Endothelial cell of umbilical vein (primary cell): ENCODE measurements around the gene MOB2. TPM values are rescaled to one million over a fixed set of nuclear protein-coding genes. Genes with fewer than 3 reads are reported as not detected.

Experiments used
- BruUV-seq: library from RNA; stranded (reverse); fragments of 400-500 nt; replicated peaks from 2 replicates; lab custom pipeline; 2021; lab: Mats Ljungman, UMichigan
- CTCF ChIA-PET: fragments of 300-600, 350-600 bp; sonication (Branson Sonifier 250); formaldehyde crosslinking; loops from one replicate; lab custom pipeline; 2021; ENCODE audit warnings: antibody characterized with exemption, inconsistent platforms; lab: Charles Lee
- POLR2A ChIA-PET: fragments of 300-600, 350-600 bp; sonication (Branson Sonifier 250); formaldehyde crosslinking; loops from one replicate; lab custom pipeline; 2021; ENCODE audit warnings: antibody characterized with exemption, inconsistent platforms; lab: Charles Lee
- DNase-seq: peaks from one replicate; pipeline ENCODE4 v3.0.0-alpha.2; 2011; ENCODE audit warnings: low read depth, low spot score
- FAIRE-seq: peaks from 2 replicates; lab custom pipeline; 2011; peaks lifted over from hg19 to GRCh38; lab: Jason Lieb, UNC
- H2AFZ ChIP-seq: 2 replicates; pipeline ENCODE4 v1.6.0; 2012; ENCODE audit warnings: low read depth, low read length, control low read depth, inconsistent platforms
- H3K27ac ChIP-seq: 2 replicates; pipeline ENCODE4 v1.5.1; 2011; ENCODE audit warnings: low read depth, mild to moderate bottlenecking, control low read depth, low read length, moderate library complexity; ENCODE audit not compliant: insufficient read depth
- H3K27me3 ChIP-seq, 2 experiments: 2 replicates each; pipeline versions ENCODE4 v1.6.0 to v1.6.1; 2011; ENCODE audit warnings: low read length in 2 of 2, mixed read lengths in 1 of 2; ENCODE audit not compliant: control insufficient read depth in 2 of 2, insufficient read depth in 2 of 2
- H3K36me3 ChIP-seq, 2 experiments: 2 replicates in 1 of 2; 3 replicates in 1 of 2; pipeline ENCODE4 v1.5.1; 2011; ENCODE audit warnings: low read length in 2 of 2, mild to moderate bottlenecking in 1 of 2, moderate library complexity in 1 of 2; ENCODE audit not compliant: control insufficient read depth in 2 of 2, insufficient read depth in 2 of 2; ENCODE audit errors: extremely low read depth in 1 of 2
- H3K4me1 ChIP-seq: 3 replicates; pipeline ENCODE4 v1.5.1; 2011; ENCODE audit warnings: mild to moderate bottlenecking, low read length; ENCODE audit not compliant: control insufficient read depth, insufficient read depth; ENCODE audit errors: extremely low read depth
- H3K4me2 ChIP-seq: 2 replicates; pipeline ENCODE4 v1.6.1; 2011; ENCODE audit warnings: low read length, control low read depth, mixed read lengths; ENCODE audit not compliant: insufficient read depth
- H3K4me3 ChIP-seq, 3 experiments: fragments of 200-600 bp in 1 of 3; sonication (generic), shearing (Covaris generic) in 1 of 3; replicated peaks in 1 of 3; 2 replicates each; pipeline ENCODE4 v1.5.1; 2011 to 2016; ENCODE audit warnings: control low read depth in 3 of 3, low read length in 3 of 3, mild to moderate bottlenecking in 2 of 3, inconsistent platforms in 1 of 3, low read depth in 1 of 3, moderate library complexity in 1 of 3; ENCODE audit not compliant: insufficient read depth in 1 of 3
- H3K79me2 ChIP-seq: 2 replicates; pipeline ENCODE4 v1.6.0; 2012; ENCODE audit warnings: low read length, inconsistent platforms; ENCODE audit not compliant: control insufficient read depth, insufficient read depth
- H3K9ac ChIP-seq: replicated peaks from 2 replicates; pipeline ENCODE3; 2011; ENCODE audit warnings: low read length, control low read depth; ENCODE audit not compliant: insufficient read depth; ENCODE audit errors: extremely low read depth
- H3K9me1 ChIP-seq: replicated peaks from 3 replicates; pipeline ENCODE4 v1.6.0; 2011; ENCODE audit warnings: mild to moderate bottlenecking, low read length; ENCODE audit not compliant: control insufficient read depth, insufficient read depth; ENCODE audit errors: extremely low read depth
- H3K9me3 ChIP-seq: replicated peaks from 2 replicates; pipeline ENCODE4 v1.5.1; 2012; ENCODE audit warnings: low read length, inconsistent platforms; ENCODE audit not compliant: control insufficient read depth, insufficient read depth
- H4K20me1 ChIP-seq: replicated peaks from 2 replicates; pipeline ENCODE3; 2011; ENCODE audit warnings: mild to moderate bottlenecking, low read length; ENCODE audit not compliant: control insufficient read depth, insufficient read depth; ENCODE audit errors: extremely low read depth
- EZH2 ChIP-seq: IDR thresholded peaks from 2 replicates; pipeline ENCODE4 v1.6.1; 2012; ENCODE audit warnings: borderline replicate concordance, low read depth, mild to moderate bottlenecking, moderate library complexity, low read length, inconsistent platforms; ENCODE audit not compliant: severe bottlenecking
- FOS ChIP-seq: IDR thresholded peaks from 2 replicates; pipeline ENCODE4 v1.6.1; 2011; ENCODE audit warnings: mild to moderate bottlenecking, low read length, moderate library complexity, borderline replicate concordance; ENCODE audit not compliant: insufficient read depth
- GATA2 ChIP-seq: IDR thresholded peaks from 2 replicates; pipeline ENCODE4 v1.7.0; 2011; ENCODE audit warnings: low read depth, mild to moderate bottlenecking, moderate library complexity, mixed read lengths, low read length; ENCODE audit not compliant: insufficient read length, insufficient read depth
- JUN ChIP-seq: IDR thresholded peaks from 2 replicates; pipeline ENCODE4 v1.6.1; 2011; ENCODE audit warnings: borderline replicate concordance, low read depth; ENCODE audit not compliant: insufficient read length, insufficient read depth
- MYC ChIP-seq: IDR thresholded peaks from one replicate; pipeline ENCODE4 v1.6.1; 2011; ENCODE audit warnings: mild to moderate bottlenecking, low read depth, low read length
- POLR2A ChIP-seq: IDR thresholded peaks from 2 replicates; pipeline ENCODE4 v1.6.1; 2012; ENCODE audit warnings: low read depth, mild to moderate bottlenecking, control low read depth, low read length
- POLR2AphosphoS5 ChIP-seq: IDR thresholded peaks from 2 replicates; pipeline ENCODE4 v1.6.1; 2012; ENCODE audit warnings: low read depth, mild to moderate bottlenecking, control low read depth, low read length, moderate library complexity; ENCODE audit not compliant: insufficient read depth
- dilution Hi-C: fragments of 300-500 bp; cut with MboI; formaldehyde crosslinking; loops from one replicate; pipeline ENCODE4 v1.15.0; 2019; ENCODE audit warnings: low sequenced_read_pairs; ENCODE audit not compliant: extremely low pct_ligation_motif_present
- intact Hi-C: fragments of 100-400 bp; cut with micrococcal nuclease; formaldehyde crosslinking; loops from one replicate; pipeline ENCODE4 v1.10.0; 2022
- polyA plus RNA-seq, 4 experiments: library from polyadenylated mRNA; depleted of rRNA in 3 of 4; stranded (reverse) in 3 of 4; unstranded in 1 of 4; fragments of >200 nt; gene quantifications; 2 replicates each; pipeline versions ENCODE4 v1.2.1 to v1.2.3, GENCODE V29; 2011 to 2012; ENCODE audit warnings: missing spikeins in 1 of 4
- total RNA-seq: library from RNA; stranded (reverse); gene quantifications from 2 replicates; pipeline ENCODE4 v1.2.3, GENCODE V29; 2021
- TF ChIP-seq, protein P1 (sequence below), 2 donors: IDR thresholded peaks; 1 replicate in 1 of 2; 2 replicates in 1 of 2; pipeline ENCODE4 v1.5.1; 2011; ENCODE audit warnings: low read length in 2 of 2, mild to moderate bottlenecking in 2 of 2, moderate library complexity in 2 of 2, control low read depth in 1 of 2, inconsistent platforms in 1 of 2, low read depth in 1 of 2; ENCODE audit not compliant: insufficient read depth in 1 of 2; ENCODE audit errors: extremely low read depth in 1 of 2
- TF ChIP-seq, protein P2 (sequence below): IDR thresholded peaks from 2 replicates; pipeline ENCODE4 v1.6.1; 2011; ENCODE audit not compliant: insufficient read depth, insufficient read length

The MOB2 gene
- total and polyA plus RNA-seq, 2 donors (not counting 3 experiments of a cell fraction or from before 2014, with no cell fraction given): 38.2 to 50.6 TPM

DNA sequence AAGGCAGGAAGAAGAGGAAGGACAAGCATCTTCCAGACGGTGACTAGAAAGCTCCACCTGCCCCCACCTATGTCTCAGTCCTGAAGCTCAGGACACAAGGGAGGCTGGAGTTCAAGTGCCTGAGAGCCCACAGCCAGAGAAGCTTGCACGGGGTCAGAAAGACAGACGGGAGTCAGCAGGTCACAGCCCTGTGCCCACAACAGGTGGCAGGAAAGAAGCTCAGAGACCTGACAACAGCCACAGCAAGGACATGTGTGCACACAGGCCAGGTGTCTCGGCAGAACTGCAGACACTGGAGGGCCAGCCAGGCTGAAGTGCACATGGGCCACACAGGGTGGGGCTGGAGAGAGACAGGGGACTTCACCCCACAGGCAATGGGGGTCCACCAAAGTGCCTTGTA, 37.2 kb upstream of the MOB2 start:
- POLR2A ChIA-PET: no interaction called here
- DNase-seq: no peak
- Histone ChIP-seq H3K9me3 (no peaks in the 10 kb centered on the region), H3K4me1 (no peaks in the 10 kb centered on the region), H4K20me1 (no peaks in the 10 kb centered on the region), H3K79me2 (peaks cover 30% of the 10 kb centered on the region), H3K27ac (no peak overlapping the region), H3K4me3 (no peak overlapping the region), H2AFZ (no peak overlapping the region), H3K9me1 (no peaks in the 10 kb centered on the region), H3K4me2 (no peak overlapping the region), H3K36me3 (no peaks in the 10 kb centered on the region), H3K27me3 (no peaks in the 10 kb centered on the region), H3K9ac (no peak overlapping the region)
- intact Hi-C loops: no loop called here
- CTCF ChIA-PET: interaction anchor here (2.4 kb wide), 1 partner anchor 51 kb away, joined by 8 read pairs; no protein-coding TSS in a partner anchor
- TF ChIP-seq MYC (no peak), JUN (no peak), EZH2 (no peak), POLR2A (no peak), POLR2AphosphoS5 (no peak), FOS (no peak), GATA2 (no peak)
- TF ChIP-seq, protein P1, sequence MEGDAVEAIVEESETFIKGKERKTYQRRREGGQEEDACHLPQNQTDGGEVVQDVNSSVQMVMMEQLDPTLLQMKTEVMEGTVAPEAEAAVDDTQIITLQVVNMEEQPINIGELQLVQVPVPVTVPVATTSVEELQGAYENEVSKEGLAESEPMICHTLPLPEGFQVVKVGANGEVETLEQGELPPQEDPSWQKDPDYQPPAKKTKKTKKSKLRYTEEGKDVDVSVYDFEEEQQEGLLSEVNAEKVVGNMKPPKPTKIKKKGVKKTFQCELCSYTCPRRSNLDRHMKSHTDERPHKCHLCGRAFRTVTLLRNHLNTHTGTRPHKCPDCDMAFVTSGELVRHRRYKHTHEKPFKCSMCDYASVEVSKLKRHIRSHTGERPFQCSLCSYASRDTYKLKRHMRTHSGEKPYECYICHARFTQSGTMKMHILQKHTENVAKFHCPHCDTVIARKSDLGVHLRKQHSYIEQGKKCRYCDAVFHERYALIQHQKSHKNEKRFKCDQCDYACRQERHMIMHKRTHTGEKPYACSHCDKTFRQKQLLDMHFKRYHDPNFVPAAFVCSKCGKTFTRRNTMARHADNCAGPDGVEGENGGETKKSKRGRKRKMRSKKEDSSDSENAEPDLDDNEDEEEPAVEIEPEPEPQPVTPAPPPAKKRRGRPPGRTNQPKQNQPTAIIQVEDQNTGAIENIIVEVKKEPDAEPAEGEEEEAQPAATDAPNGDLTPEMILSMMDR (IDR thresholded peaks at IDR 0.05; ENCODE audit: extremely low read depth in 1 of 2, insufficient read depth in 1 of 2, low read depth in 1 of 2, low read length in 2 of 2): no peak
- TF ChIP-seq, protein P2, sequence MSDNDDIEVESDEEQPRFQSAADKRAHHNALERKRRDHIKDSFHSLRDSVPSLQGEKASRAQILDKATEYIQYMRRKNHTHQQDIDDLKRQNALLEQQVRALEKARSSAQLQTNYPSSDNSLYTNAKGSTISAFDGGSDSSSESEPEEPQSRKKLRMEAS: no peak
- no peak for FAIRE-seq
- BruUV-seq: no TSS peak
- dilution Hi-C loops: no loop called here
